LHCN-M2 (cell line): ENCODE data around the gene ZNF768. TPM values are rescaled to one million over a fixed set of nuclear protein-coding genes. Genes with fewer than 3 reads are reported as not detected.
"Not testable (repeated sequence)": the region's sequence is repeated elsewhere in the genome, so short reads cannot be mapped to it uniquely, and the experiment has no call there.

Source experiments
- DNase-seq: peaks from one replicate; pipeline ENCODE4 v3.0.0-alpha.2; 2012; ENCODE audit warnings: low read depth
- total RNA-seq: library from RNA; depleted of rRNA; stranded (reverse); fragments of >200 nt; gene quantifications from 2 replicates; pipeline ENCODE4 v1.2.3, GENCODE V29; 2014

ZNF768 gene
- total RNA-seq, 1 experiment from 2014 or later = 40.6 TPM

- DNase-seq = no peak
Measured at GRCh38 chr16:30510376-30510938, 15.9 kb downstream of the ZNF768 start.

GRCh38 chr16:30509081-30509765, 17.1 kb downstream of the ZNF768 start:
- no peak for DNase-seq

DNA sequence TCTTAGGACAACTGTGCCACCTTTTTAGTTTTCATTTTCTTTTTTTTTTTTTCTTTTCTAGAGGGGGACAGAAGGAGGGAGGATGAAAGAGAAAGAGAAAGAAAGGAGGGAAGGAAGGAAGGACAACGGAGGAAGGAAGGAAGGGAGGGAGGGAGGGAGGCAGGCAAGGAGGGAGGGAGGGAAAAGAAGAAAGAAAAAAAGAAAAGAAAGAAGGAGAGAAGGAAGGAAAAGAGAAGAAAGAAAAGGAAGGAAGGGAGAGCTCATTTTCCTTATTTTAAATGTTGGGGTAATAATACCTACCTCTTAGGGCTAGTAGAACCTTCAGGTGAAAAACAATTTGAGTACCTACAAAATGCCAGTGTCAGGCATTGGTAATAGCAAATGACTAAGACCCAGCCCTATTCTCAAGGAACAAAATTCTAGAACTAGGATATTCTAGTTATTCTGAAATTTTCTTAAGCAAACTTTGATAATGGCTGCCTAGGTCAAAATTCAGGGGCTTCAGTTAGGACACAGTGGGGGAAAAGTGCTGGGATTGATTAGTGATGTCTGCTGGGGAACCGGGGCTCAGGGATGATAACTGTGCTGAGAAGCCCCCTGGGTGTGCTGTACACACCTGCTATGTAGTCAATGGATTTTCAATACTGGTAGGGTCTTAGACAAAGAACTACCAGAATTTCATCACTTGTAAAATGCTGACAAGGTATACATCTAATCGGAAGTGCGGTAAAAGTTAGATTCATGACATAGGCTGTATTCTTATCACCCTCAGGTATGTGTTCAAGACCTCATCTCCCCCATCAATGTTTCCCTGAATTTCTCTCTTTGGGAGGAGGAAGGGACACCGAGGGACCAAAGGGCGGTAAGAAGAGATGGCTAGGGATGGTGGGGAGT, 22.7 kb downstream of the ZNF768 start:
- DNase-seq = no peak

DNA sequence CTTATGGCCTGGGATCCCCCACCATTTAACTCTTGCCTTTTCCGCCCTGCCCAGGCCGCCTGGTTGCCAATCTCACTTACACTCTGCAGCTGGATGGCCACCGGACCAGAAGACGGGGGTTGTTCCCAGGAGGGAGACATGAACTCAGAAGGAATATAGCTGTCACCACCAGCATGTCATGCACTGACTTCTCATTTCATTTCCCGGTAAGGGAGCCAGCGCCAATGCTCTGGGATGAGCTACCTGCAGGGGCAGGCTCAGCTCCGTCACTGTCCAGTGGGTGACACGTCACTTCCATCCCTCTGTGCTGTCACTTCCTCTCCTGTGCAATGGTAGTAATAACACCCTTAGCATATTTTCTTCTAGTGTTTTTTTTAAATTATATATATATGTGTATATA, 27.1 kb downstream of the ZNF768 start:
- no peak for DNase-seq

GRCh38 chr16:30494709-30495108, 31.7 kb downstream of the ZNF768 start:
- DNase-seq = no peak

DNA sequence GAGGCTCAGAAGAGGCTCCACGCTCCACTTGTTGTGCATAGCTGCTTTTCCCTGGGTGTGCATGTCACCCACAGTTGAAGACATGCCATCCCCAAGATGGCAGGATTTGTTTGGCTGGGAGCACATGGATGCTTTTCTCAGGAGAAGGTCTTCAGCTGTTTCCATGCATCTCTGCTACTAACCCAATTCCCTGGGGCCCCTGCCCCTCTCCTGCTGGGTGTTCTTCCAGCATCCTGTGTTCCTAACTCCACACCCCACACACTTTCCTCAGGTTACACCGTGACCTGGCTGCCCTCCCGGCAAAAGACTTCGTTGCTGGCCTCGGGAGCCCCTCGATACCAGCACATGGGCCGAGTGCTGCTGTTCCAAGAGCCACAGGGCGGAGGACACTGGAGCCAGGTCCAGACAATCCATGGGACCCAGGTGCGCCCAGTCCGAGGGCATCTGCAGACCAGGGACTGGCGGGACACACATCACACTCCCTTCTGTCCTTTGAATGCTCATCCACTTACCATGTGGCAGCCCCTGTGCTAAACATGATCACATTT, 32.4 kb downstream of the ZNF768 start:
- DNase-seq = peak; percentile 25

DNA sequence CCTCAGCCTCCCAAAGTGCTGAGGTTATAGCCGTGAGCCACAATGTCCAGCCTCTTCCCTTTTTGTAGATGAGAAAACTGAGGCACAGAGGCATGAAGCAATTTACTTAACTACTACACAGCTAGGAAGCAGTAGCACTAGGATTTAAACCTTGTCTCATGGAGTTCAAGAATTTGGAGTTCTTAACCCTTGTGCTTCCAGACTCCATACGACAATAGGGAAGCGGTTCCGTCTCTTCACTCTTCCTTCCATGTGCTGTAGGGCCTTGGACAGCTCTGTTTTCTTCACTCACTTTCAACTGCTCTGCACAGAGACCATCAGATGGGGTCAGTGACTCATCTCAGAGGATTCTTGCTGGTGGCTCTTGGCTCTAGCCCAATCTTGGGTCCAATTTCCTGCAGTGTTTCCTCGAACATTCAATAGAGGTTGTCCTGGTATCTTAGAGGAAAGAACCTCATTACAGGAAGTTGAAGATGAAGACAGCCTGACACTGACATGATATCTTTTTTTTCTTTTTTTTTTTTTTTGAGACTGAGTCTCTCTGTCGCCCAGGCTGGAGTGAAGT, 34.5 kb downstream of the ZNF768 start:
- peak; percentile 70 for DNase-seq

- no peak for DNase-seq
Measured at GRCh38 chr16:30491229-30491628, 35.1 kb downstream of the ZNF768 start.

- DNase-seq = no peak
Measured at GRCh38 chr16:30490210-30490609, 36.2 kb downstream of the ZNF768 start.

GRCh38 chr16:30488764-30489605, 37.4 kb downstream of the ZNF768 start:
- DNase-seq = no peak

DNA sequence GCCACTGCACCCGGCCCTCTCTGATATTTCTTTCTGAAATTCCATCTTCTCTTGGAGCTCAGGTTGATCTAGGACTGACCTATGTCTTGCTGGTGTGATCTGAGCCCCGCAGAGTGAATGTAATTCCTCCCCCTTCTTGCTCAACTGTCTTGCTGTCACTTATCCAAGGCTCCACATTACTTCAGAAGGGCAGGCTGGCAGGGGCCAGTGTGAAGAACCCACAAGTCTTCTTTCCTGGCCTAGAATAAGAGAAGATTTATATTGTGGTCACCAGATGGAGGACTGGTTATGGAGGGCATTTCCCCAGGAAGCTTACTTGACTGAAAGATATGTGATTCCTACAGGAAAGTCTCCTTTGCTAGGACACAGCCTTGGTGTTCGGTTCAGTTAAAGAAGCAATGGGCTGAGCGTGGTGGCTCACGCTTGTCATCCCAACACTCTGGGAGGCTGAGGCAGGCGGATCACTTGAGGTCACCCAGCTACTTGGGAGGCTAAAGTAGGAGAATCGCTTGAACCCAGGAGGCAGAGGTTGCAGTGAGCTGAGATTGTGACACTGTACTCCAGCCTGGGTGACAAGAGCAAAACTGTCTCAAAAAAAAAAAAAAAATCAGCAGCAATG, 40.4 kb downstream of the ZNF768 start:
- DNase-seq = no peak

DNA sequence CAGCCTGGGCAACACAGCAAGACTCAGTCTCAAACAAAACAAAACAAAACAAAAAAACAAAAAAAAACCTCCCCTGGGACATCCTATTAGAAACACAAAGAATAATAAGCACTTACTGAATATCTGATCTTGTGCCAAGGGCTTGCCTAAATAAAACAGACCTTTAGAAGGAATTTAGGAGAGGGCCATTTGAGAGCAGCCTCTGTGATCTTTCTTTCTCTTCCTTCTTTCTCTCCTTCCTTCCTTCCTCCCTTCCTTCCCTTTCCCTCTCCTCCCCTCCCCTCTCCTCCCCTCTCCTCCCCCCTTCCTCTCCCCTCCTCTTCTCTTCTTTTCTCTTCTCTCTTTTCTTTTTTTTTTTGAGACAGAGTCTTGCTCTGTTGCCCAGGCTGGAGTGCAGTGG, 41.5 kb downstream of the ZNF768 start:
- no peak for DNase-seq

DNA sequence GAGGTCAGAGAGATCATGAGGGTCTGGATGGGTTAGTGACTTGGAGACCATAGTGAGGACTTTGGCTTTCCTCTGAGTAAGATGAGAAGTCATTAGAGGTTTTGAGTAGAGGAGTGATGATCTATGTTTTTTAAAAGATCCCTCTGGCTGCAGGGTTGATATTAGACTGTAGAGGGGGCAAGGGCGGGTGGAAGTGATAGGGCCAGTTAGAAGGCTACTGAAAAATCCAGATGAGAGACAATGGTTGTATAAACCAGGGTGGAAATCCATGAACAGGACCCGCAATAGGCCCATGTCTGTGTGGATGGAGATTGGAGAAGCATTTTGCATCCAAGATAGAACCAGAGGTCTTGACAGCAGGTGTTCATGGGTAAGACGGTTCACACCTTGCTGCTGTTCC, 44.0 kb downstream of the ZNF768 start:
- DNase-seq = no peak

DNA sequence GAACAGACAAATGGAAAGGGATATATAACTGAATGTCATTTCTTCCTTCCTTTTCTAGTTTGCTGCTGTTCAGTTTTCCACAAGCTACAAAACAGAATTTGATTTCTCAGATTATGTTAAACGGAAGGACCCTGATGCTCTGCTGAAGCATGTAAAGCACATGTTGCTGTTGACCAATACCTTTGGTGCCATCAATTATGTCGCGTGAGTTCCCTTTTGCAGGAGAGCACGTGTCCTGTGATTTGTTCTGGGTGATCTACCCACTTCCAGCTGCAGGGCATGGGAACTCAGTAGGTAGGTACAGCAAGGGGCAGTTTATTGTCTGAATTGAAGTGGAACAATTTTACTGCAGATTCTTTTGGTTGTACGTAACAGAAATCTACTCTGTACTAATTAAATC, 45.0 kb downstream of the ZNF768 start:
- DNase-seq = no peak

DNA sequence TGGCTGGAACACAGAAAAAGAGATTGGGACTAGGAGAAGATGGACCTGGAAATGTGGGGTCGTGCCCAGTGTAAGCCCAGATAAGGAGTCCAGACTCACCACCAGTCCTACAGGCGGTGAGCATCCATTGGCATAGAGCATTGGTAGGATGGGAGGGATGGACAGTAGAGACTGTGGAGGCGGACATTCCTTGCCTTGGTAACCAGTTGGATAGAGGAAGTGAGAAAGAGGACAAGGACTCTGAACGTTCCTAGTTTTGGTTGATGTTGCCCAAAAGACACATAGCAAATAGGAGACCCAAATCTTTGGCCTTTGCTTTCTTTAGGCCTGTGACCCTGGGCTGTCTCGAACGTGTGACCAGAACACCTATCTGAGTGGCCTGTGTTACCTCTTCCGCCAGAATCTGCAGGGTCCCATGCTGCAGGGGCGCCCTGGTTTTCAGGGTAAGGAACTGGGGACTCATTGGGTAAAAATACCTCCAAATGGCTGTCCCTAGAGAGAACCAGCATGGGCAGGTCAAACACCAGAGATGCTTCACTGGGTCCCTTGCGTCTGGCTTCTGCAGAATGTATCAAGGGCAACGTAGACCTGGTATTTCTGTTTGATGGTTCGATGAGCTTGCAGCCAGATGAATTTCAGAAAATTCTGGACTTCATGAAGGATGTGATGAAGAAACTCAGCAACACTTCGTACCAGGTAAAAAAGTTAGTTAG, 47.4 kb downstream of the ZNF768 start:
- DNase-seq = no peak

GRCh38 chr16:30477773-30478172, 48.6 kb downstream of the ZNF768 start:
- not testable (repeated sequence) for DNase-seq

GRCh38 chr16:30476991-30477390, 49.4 kb downstream of the ZNF768 start:
- no peak for DNase-seq

- DNase-seq = no peak
Measured at GRCh38 chr16:30474684-30475083, 51.7 kb downstream of the ZNF768 start.

GRCh38 chr16:30474074-30474452, 52.3 kb downstream of the ZNF768 start:
- DNase-seq = no peak
